HepG2 (cell line): ENCODE results near the gene AMZ2. TPM values are rescaled to one million over a fixed set of nuclear protein-coding genes. Genes with fewer than 3 reads are reported as not detected.

Source experiments
- DMAP1 ChIP-seq: IDR thresholded peaks from 2 replicates; pipeline ENCODE4 v1.6.1; 2016
- ESRRA ChIP-seq: sonication (generic); formaldehyde crosslinking; IDR thresholded peaks from 2 replicates; pipeline ENCODE4 v1.5.1; 2020; ENCODE audit warnings: mild to moderate bottlenecking, low read depth, missing genetic modification reagents
- JUND ChIP-seq: sonication (generic); formaldehyde crosslinking; IDR thresholded peaks from 2 replicates; pipeline ENCODE4 v1.8.0; 2022; ENCODE audit warnings: mild to moderate bottlenecking, missing genetic modification reagents
- MTA3 ChIP-seq: sonication (generic); formaldehyde crosslinking; IDR thresholded peaks from 2 replicates; pipeline ENCODE4 v1.4.0; 2020; ENCODE audit warnings: missing genetic modification reagents
- MXD3 ChIP-seq: IDR thresholded peaks from 2 replicates; pipeline ENCODE4 v1.6.1; 2016; ENCODE audit warnings: mild to moderate bottlenecking, missing biosample characterization, missing genetic modification reagents
- RFXAP ChIP-seq: sonication (generic); formaldehyde crosslinking; IDR thresholded peaks from 2 replicates; pipeline ENCODE4 v1.4.0; 2020; ENCODE audit warnings: missing genetic modification reagents, borderline replicate concordance
- TFE3 ChIP-seq: IDR thresholded peaks from 2 replicates; pipeline ENCODE4 v1.6.1; 2016
- ZNF17 ChIP-seq: sonication (generic); formaldehyde crosslinking; IDR thresholded peaks from 2 replicates; pipeline ENCODE4 v1.5.0; 2020; ENCODE audit warnings: mild to moderate bottlenecking, missing genetic modification reagents
- ZNF570 ChIP-seq: sonication (generic); formaldehyde crosslinking; IDR thresholded peaks from 2 replicates; pipeline ENCODE4 v1.4.0; 2020; ENCODE audit warnings: mild to moderate bottlenecking, missing genetic modification reagents, borderline replicate concordance
- ZNF687 ChIP-seq: sonication (generic); formaldehyde crosslinking; IDR thresholded peaks from 2 replicates; pipeline ENCODE4 v1.5.1; 2020; ENCODE audit warnings: mild to moderate bottlenecking, missing genetic modification reagents, moderate library complexity
- ZNF747 ChIP-seq: sonication (generic); formaldehyde crosslinking; IDR thresholded peaks from 2 replicates; pipeline ENCODE4 v1.8.1; 2023; ENCODE audit warnings: missing genetic modification reagents, mild to moderate bottlenecking, borderline replicate concordance
- polyA plus RNA-seq, 8 experiments: library from polyadenylated mRNA; depleted of rRNA in 3 of 8; stranded (reverse) in 7 of 8; unstranded in 1 of 8; fragments of >200 nt; fragmentation: Illumina TruSeq in 4 of 8; extraction: Trizol in 4 of 8; gene quantifications; 2 replicates each; pipeline versions ENCODE4 v1.2.1 to v1.2.3, GENCODE V29; 2011 to 2016; ENCODE audit warnings: low read depth in 4 of 8, missing spikeins in 1 of 8, mixed read lengths in 1 of 8; ENCODE audit not compliant: insufficient read depth in 1 of 8
- total RNA-seq, 5 experiments: library from RNA; depleted of rRNA; stranded (reverse); fragments of >200 nt; fragmentation: Illumina TruSeq; extraction: Trizol; gene quantifications; 2 replicates each; pipeline ENCODE4 v1.2.3, GENCODE V29; 2016; ENCODE audit warnings: low read depth in 1 of 5
- TF ChIP-seq, protein P1 (sequence below), 2 experiments: sonication (generic) in 1 of 2; formaldehyde crosslinking in 1 of 2; IDR thresholded peaks; 2 replicates each; pipeline versions ENCODE4 v1.6.1 to v1.9.0; 2014 to 2022; ENCODE audit warnings: antibody characterized with exemption in 1 of 2, borderline replicate concordance in 1 of 2, inconsistent platforms in 1 of 2, low read depth in 1 of 2, missing genetic modification reagents in 1 of 2
- TF ChIP-seq, protein P2 (sequence below): sonication (generic); formaldehyde crosslinking; IDR thresholded peaks from 2 replicates; pipeline ENCODE4 v1.4.0; 2020; ENCODE audit warnings: missing genetic modification reagents, borderline replicate concordance

Gene AMZ2
- total and polyA plus RNA-seq, 2 of the 13 experiments (the other 11 are each of a cell fraction or from before 2014, with no cell fraction given), result 86.9 to 90.2 TPM

- TF ChIP-seq, protein P1, sequence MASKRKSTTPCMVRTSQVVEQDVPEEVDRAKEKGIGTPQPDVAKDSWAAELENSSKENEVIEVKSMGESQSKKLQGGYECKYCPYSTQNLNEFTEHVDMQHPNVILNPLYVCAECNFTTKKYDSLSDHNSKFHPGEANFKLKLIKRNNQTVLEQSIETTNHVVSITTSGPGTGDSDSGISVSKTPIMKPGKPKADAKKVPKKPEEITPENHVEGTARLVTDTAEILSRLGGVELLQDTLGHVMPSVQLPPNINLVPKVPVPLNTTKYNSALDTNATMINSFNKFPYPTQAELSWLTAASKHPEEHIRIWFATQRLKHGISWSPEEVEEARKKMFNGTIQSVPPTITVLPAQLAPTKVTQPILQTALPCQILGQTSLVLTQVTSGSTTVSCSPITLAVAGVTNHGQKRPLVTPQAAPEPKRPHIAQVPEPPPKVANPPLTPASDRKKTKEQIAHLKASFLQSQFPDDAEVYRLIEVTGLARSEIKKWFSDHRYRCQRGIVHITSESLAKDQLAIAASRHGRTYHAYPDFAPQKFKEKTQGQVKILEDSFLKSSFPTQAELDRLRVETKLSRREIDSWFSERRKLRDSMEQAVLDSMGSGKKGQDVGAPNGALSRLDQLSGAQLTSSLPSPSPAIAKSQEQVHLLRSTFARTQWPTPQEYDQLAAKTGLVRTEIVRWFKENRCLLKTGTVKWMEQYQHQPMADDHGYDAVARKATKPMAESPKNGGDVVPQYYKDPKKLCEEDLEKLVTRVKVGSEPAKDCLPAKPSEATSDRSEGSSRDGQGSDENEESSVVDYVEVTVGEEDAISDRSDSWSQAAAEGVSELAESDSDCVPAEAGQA (IDR thresholded peaks at IDR 0.05; ENCODE audit: low read depth), result peak; percentile 70; the same call in 1 of the 2 replicates
- TF ChIP-seq, protein P1 (CRISPR knock-in tag; IDR thresholded peaks at IDR 0.05; ENCODE audit: borderline replicate concordance), result no peak
- TF ChIP-seq JUND (CRISPR knock-in tag), result 0 out of 2 replicates have a peak, but pooled peaks have one; percentile 51
- no peak for TF ChIP-seq MTA3 (CRISPR knock-in tag)
- TF ChIP-seq, protein P2, sequence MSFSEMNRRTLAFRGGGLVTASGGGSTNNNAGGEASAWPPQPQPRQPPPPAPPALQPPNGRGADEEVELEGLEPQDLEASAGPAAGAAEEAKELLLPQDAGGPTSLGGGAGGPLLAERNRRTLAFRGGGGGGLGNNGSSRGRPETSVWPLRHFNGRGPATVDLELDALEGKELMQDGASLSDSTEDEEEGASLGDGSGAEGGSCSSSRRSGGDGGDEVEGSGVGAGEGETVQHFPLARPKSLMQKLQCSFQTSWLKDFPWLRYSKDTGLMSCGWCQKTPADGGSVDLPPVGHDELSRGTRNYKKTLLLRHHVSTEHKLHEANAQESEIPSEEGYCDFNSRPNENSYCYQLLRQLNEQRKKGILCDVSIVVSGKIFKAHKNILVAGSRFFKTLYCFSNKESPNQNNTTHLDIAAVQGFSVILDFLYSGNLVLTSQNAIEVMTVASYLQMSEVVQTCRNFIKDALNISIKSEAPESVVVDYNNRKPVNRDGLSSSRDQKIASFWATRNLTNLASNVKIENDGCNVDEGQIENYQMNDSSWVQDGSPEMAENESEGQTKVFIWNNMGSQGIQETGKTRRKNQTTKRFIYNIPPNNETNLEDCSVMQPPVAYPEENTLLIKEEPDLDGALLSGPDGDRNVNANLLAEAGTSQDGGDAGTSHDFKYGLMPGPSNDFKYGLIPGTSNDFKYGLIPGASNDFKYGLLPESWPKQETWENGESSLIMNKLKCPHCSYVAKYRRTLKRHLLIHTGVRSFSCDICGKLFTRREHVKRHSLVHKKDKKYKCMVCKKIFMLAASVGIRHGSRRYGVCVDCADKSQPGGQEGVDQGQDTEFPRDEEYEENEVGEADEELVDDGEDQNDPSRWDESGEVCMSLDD (CRISPR knock-in tag), result 0 out of 2 replicates have a peak, but pooled peaks have one; percentile 63
- TF ChIP-seq TFE3, result peak; percentile 92
- TF ChIP-seq ZNF687, result peak; percentile 91
- peak; percentile 60 for TF ChIP-seq MXD3 (CRISPR knock-in tag)
- peak; percentile 72; the same call in 1 of the 2 replicates for TF ChIP-seq RFXAP (CRISPR knock-in tag)
- TF ChIP-seq DMAP1, result peak; percentile 63
- TF ChIP-seq ZNF570 (CRISPR knock-in tag), result no peak
- TF ChIP-seq ZNF747 (CRISPR knock-in tag), result 0 out of 2 replicates have a peak, but pooled peaks have one; percentile 47
- peak; percentile 35; the same call in 1 of the 2 replicates for TF ChIP-seq ESRRA
- no peak for TF ChIP-seq ZNF17 (CRISPR knock-in tag)
Observed at GRCh38 chr17:68205251-68205807, 42.5 kb upstream of the AMZ2 start (continued).
